ENCODE results near the gene PRKD2.

DNA sequence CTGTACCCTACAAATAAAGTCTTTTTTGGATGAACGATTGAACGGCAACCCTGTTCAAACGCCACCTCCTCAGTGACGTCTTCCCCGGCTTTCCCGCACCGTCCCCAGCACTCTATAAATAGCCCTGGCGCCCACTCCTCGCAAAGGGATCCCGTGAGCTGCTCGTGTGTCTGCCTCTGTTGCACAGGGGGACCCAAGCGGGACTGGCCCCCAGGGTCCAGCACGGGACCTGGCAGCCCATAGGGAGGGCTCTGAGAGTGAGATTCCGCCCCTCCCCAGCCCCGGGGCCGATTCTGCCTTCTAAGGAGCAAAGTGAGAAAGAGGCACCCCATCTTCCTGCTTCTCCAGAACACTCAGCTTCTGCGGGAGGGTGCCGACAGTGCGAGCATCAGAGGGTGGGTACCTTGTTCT is 20.9 kb upstream of the PRKD2 start:
- TF ChIP-seq ATF3 (CRISPR knock-in tag; conservative IDR thresholded peaks at IDR 0.05) = no peak
- TF ChIP-seq USF2 (CRISPR knock-in tag; IDR thresholded peaks at IDR 0.05) = no peak
- no peak for TF ChIP-seq CTCF (IDR thresholded peaks at IDR 0.05)
- TF ChIP-seq, protein P1, sequence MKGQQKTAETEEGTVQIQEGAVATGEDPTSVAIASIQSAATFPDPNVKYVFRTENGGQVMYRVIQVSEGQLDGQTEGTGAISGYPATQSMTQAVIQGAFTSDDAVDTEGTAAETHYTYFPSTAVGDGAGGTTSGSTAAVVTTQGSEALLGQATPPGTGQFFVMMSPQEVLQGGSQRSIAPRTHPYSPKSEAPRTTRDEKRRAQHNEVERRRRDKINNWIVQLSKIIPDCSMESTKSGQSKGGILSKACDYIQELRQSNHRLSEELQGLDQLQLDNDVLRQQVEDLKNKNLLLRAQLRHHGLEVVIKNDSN (CRISPR knock-in tag; IDR thresholded peaks at IDR 0.05) = no peak
- TF ChIP-seq ZNF138 (CRISPR knock-in tag; conservative IDR thresholded peaks at IDR 0.05) = no peak
- TF ChIP-seq ZNF232 (CRISPR knock-in tag; IDR thresholded peaks at IDR 0.05) = no peak
- no peak for TF ChIP-seq MAX (CRISPR knock-in tag; IDR thresholded peaks at IDR 0.05)
- no peak for TF ChIP-seq TEAD1 (CRISPR knock-in tag; IDR thresholded peaks at IDR 0.05)
- TF ChIP-seq, protein P2, sequence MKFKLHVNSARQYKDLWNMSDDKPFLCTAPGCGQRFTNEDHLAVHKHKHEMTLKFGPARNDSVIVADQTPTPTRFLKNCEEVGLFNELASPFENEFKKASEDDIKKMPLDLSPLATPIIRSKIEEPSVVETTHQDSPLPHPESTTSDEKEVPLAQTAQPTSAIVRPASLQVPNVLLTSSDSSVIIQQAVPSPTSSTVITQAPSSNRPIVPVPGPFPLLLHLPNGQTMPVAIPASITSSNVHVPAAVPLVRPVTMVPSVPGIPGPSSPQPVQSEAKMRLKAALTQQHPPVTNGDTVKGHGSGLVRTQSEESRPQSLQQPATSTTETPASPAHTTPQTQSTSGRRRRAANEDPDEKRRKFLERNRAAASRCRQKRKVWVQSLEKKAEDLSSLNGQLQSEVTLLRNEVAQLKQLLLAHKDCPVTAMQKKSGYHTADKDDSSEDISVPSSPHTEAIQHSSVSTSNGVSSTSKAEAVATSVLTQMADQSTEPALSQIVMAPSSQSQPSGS (CRISPR knock-in tag; IDR thresholded peaks at IDR 0.05; ENCODE audit: borderline replicate concordance, low read depth) = no peak
- no peak for TF ChIP-seq ZNF121 (CRISPR knock-in tag; IDR thresholded peaks at IDR 0.05)
